GM23338 (cell line): ENCODE data around the gene NRL. TPM values are rescaled to one million over a fixed set of nuclear protein-coding genes. Genes with fewer than 3 reads are reported as not detected.
A peak's percentile ranks its signal among the peaks of the same experiment; 100 is the strongest.
"Not testable (repeated sequence)": the region's sequence is repeated elsewhere in the genome, so short reads cannot be mapped to it uniquely, and the experiment has no call there.

Experiments used
- ATAC-seq: fragments of 200-7000 bp; cut with Tn5 transposase; 3 replicates; pipeline ENCODE4 v1.9.1; 2020
- DNase-seq: peaks from one replicate; pipeline ENCODE4 v3.0.0-alpha.2; 2015; ENCODE audit warnings: low spot score
- H2AFZ ChIP-seq: fragments of 200-600 bp; sonication (generic); 2 replicates; pipeline ENCODE4 v1.8.0; 2016; ENCODE audit warnings: antibody characterized with exemption, mild to moderate bottlenecking, moderate library complexity
- H3F3A ChIP-seq: fragments of 200-600 bp; sonication (generic); replicated peaks from 2 replicates; pipeline ENCODE4 v1.8.0; 2017; ENCODE audit warnings: antibody characterized with exemption, mixed run types, low read depth
- H3K27ac ChIP-seq: fragments of 200-600 bp; sonication (generic); 2 replicates; pipeline ENCODE4 v1.6.1; 2016; ENCODE audit warnings: low read depth
- H3K27me3 ChIP-seq: fragments of 200-600 bp; sonication (generic); 2 replicates; pipeline ENCODE4 v1.8.0; 2016; ENCODE audit warnings: mild to moderate bottlenecking, mixed run types, moderate library complexity; ENCODE audit not compliant: insufficient read depth
- H3K36me3 ChIP-seq: fragments of 200-600 bp; sonication (generic); 2 replicates; pipeline ENCODE4 v1.8.0; 2016; ENCODE audit warnings: mild to moderate bottlenecking; ENCODE audit not compliant: insufficient read depth
- H3K4me1 ChIP-seq: fragments of 200-600 bp; sonication (generic); 2 replicates; pipeline ENCODE4 v1.8.0; 2016; ENCODE audit warnings: mild to moderate bottlenecking, moderate library complexity; ENCODE audit not compliant: insufficient read depth
- H3K4me2 ChIP-seq: fragments of 200-600 bp; sonication (generic); 2 replicates; pipeline ENCODE4 v1.7.1; 2017; ENCODE audit warnings: mixed run types
- H3K4me3 ChIP-seq: fragments of 200-600 bp; sonication (generic); 2 replicates; pipeline ENCODE4 v1.6.1; 2016; ENCODE audit warnings: mixed run types
- H3K79me2 ChIP-seq: fragments of 200-600 bp; sonication (generic); replicated peaks from 2 replicates; pipeline ENCODE4 v1.8.0; 2017; ENCODE audit warnings: mild to moderate bottlenecking; ENCODE audit not compliant: insufficient read depth
- H3K9me2 ChIP-seq: fragments of 200-600 bp; sonication (generic); 2 replicates; pipeline ENCODE4 v1.8.0; 2017; ENCODE audit not compliant: insufficient read depth
- H4K20me1 ChIP-seq: fragments of 200-600 bp; sonication (generic); replicated peaks from 2 replicates; pipeline ENCODE4 v1.8.0; 2017; ENCODE audit warnings: mild to moderate bottlenecking; ENCODE audit not compliant: insufficient read depth
- H3K27ac Mint-ChIP-seq: 2 replicates; pipeline ENCODE4 v1.8.0; 2020; ENCODE audit warnings: inconsistent platforms, mild to moderate bottlenecking, moderate library complexity, mixed read lengths
- H3K27me3 Mint-ChIP-seq: 3 replicates; pipeline ENCODE4 v1.8.0; 2022; ENCODE audit warnings: low read depth, mild to moderate bottlenecking, moderate library complexity, mixed read lengths, inconsistent platforms; ENCODE audit not compliant: insufficient read depth, poor library complexity
- H3K36me3 Mint-ChIP-seq: 3 replicates; pipeline ENCODE4 v1.8.0; 2021; ENCODE audit warnings: low read depth, mild to moderate bottlenecking, inconsistent platforms, moderate library complexity, mixed read lengths
- H3K4me1 Mint-ChIP-seq: 3 replicates; pipeline ENCODE4 v1.8.0; 2020; ENCODE audit warnings: mild to moderate bottlenecking, inconsistent platforms, mixed read lengths
- H3K4me3 Mint-ChIP-seq: 3 replicates; pipeline ENCODE4 v1.8.0; 2021; ENCODE audit warnings: moderate library complexity, mild to moderate bottlenecking, inconsistent platforms, mixed read lengths
- H3K9me3 Mint-ChIP-seq: 3 replicates; pipeline ENCODE4 v1.8.0; 2020; ENCODE audit warnings: moderate library complexity, mild to moderate bottlenecking, inconsistent platforms, mixed read lengths
- EZH2 ChIP-seq: fragments of 200-600 bp; sonication (generic); IDR thresholded peaks from one replicate; pipeline ENCODE4 v1.8.0; 2017; ENCODE audit warnings: antibody characterized with exemption, mild to moderate bottlenecking, low read depth; ENCODE audit not compliant: unreplicated experiment
- microRNA-seq: library from miRNA; unstranded; fragments of <30 nt; microRNA quantifications from one replicate; pipeline ENCODE4, GENCODE V29; 2017
- polyA plus RNA-seq: library from polyadenylated mRNA; unstranded; fragments of >200 nt; fragmentation: Nextera tagmentation; extraction: Ambion mirVana; gene quantifications from 2 replicates; pipeline ENCODE4 v1.2.1, GENCODE V29; 2016
- small RNA-seq: library from RNA; depleted of rRNA; stranded (forward); fragments of <200 nt; gene quantifications from one replicate; pipeline ENCODE3, GENCODE V24; 2014; ENCODE audit warnings: low replicate concordance
- total RNA-seq: library from RNA; depleted of rRNA; stranded (reverse); fragments of >200 nt; shearing (Covaris generic); gene quantifications from 2 replicates; pipeline ENCODE4 v1.2.3, GENCODE V29; 2014; rRNA removed
- TF ChIP-seq, protein P1 (sequence below): IDR thresholded peaks from 2 replicates; pipeline ENCODE4 v1.6.1; 2016; ENCODE audit warnings: antibody characterized with exemption

Gene NRL
- total and polyA plus RNA-seq, 2 experiments from 2014 or later, result 1.8 to 2.2 TPM

DNA sequence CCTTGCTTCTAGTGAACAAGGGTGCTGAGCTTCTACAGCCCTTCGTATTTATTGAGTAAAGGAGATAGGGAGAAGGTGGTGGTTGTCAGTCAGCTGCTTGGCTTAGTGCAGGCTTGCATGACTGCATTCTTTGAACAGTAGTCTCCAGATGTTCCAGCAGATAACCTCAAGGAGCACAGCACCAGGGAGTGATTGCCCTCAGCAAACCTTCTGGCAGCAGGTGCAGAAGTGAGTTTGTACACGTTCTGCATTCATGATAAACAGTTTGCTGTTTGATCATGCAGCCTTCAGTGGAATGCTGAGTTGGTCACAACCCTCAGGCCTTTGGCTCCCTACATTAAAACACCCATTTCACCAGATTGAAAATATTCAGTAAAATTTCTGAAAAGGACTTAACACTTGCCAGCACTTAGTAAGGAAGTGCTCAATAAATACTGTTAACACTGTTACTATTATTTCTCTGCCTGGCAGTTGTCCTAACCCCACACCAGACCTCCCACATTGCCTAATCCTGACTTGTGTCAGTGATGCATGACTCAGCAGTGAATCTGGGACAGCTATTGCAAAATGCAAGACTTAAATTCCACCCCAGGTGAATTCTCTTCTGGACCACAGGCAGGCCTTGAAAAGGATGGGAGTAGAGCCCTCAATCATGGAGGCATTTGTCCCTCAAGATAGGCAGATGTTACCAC lies 81.9 kb downstream of the NRL start:
- no peak overlapping the region for H3K27ac Mint-ChIP-seq
- Histone ChIP-seq H3K9me2 (no peaks in the 10 kb centered on the region), H3F3A (no peaks in the 10 kb centered on the region), H3K4me2 (no peak overlapping the region), H3K27me3 (0 out of 2 replicates have a peak, but pooled peaks cover 4% of the 10 kb centered on the region), H3K27ac (no peak overlapping the region), H3K36me3 (no peaks in the 10 kb centered on the region), H3K79me2 (no peaks in the 10 kb centered on the region), H4K20me1 (no peaks in the 10 kb centered on the region), H3K4me1 (0 out of 2 replicates have a peak, but pooled peaks cover 3% of the 10 kb centered on the region), H3K4me3 (no peak overlapping the region), H2AFZ (no peak overlapping the region)
- H3K36me3 Mint-ChIP-seq, result peaks cover 2% of the 10 kb centered on the region; the same call in 1 of the 3 replicates
- no peak for DNase-seq
- no peak for TF ChIP-seq EZH2
- TF ChIP-seq, protein P1, sequence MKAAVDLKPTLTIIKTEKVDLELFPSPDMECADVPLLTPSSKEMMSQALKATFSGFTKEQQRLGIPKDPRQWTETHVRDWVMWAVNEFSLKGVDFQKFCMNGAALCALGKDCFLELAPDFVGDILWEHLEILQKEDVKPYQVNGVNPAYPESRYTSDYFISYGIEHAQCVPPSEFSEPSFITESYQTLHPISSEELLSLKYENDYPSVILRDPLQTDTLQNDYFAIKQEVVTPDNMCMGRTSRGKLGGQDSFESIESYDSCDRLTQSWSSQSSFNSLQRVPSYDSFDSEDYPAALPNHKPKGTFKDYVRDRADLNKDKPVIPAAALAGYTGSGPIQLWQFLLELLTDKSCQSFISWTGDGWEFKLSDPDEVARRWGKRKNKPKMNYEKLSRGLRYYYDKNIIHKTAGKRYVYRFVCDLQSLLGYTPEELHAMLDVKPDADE, result no peak
- peaks cover 10% of the 10 kb centered on the region; the same call in 2 of the 3 replicates for H3K4me1 Mint-ChIP-seq
- peaks cover 3% of the 10 kb centered on the region for H3K27me3 Mint-ChIP-seq
- no peak overlapping the region for H3K4me3 Mint-ChIP-seq
- no peak for ATAC-seq
- peaks cover 33% of the 10 kb centered on the region for H3K9me3 Mint-ChIP-seq

DNA sequence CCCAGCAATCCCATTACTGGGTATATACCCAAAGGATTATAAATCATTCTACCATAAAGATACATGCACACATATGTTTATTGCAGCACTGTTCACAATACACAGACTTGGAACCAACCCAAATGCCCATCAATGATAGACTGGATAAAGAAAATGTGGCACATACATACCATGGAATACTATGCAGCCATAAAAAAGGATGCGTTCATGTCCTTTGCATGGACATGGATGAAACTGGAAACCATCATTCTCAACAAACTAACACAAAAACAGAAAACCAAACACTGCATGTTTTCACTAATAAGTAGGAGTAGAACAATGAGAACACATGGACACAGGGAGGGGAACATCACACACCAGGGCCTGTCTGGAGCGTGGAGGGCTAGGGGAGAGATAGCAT lies 83.4 kb downstream of the NRL start:
- H3K4me1 Mint-ChIP-seq, H3K4me1 ChIP-seq, H4K20me1 ChIP-seq: not testable (repeated sequence)

DNA sequence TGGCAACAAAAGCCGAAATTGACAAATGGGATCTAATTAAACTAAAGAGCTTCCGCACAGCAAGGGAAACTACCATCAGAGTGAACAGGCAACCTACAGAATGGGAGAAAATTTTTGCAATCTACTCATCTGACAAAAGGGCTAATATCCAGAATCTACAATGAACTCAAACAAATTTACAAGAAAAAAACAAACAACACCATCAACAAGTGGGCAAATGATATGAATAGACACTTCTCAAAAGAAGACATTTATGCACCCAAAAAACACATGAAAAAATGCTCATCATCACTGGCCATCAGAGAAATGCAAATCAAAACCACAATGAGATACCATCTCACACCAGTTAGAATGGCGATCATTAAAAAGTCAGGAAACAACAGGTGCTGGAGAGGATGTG lies 85.1 kb downstream of the NRL start:
- not testable (repeated sequence) for ATAC-seq, H3K27ac Mint-ChIP-seq, H3K36me3 Mint-ChIP-seq, H3K36me3 ChIP-seq, H3K79me2 ChIP-seq, DNase-seq, H3K27me3 Mint-ChIP-seq, H4K20me1 ChIP-seq, H3K27ac ChIP-seq, H3K4me1 Mint-ChIP-seq, H3F3A ChIP-seq, H3K4me2 ChIP-seq, H3K4me3 Mint-ChIP-seq, H3K27me3 ChIP-seq, H3K9me2 ChIP-seq, H2AFZ ChIP-seq, H3K4me1 ChIP-seq, H3K4me3 ChIP-seq
- H3K9me3 Mint-ChIP-seq, result peaks cover 36% of the 10 kb centered on the region

More for the DNA sequence above, 83.4 kb downstream of the NRL start:
- not testable (repeated sequence) for H3K27me3 Mint-ChIP-seq, H3K27ac ChIP-seq, H3K4me3 ChIP-seq, H3K36me3 Mint-ChIP-seq, H3K4me3 Mint-ChIP-seq, H2AFZ ChIP-seq, DNase-seq, H3K36me3 ChIP-seq, H3K79me2 ChIP-seq, H3K27me3 ChIP-seq, H3K27ac Mint-ChIP-seq, H3F3A ChIP-seq, H3K9me2 ChIP-seq, H3K4me2 ChIP-seq, ATAC-seq
- H3K9me3 Mint-ChIP-seq, result peaks cover 33% of the 10 kb centered on the region

Small RNA genes lying within 50 kb of the gene (microRNA-seq; reads per million reads assigned to microRNA genes)
- not detected for gene MIR7703

Small RNA genes lying within 50 kb of the gene (small RNA-seq; reads per million reads assigned to genes)
- 0.80 reads per million, percentile 53 among the genes with 10 or more reads in this experiment for gene RNA5SP383

Other genes with a start within 250 kb of the NRL start
- 15.1 and 16.6 TPM in 2 replicates for gene DHRS4, start 161.2 kb downstream of the NRL start, total RNA-seq
- gene DHRS4, start 161.2 kb downstream of the NRL start, polyA plus RNA-seq, result 16.7 and 18.4 TPM in 2 replicates
- 6.2 and 6.7 TPM in 2 replicates for gene DHRS4L2, start 126.0 kb downstream of the NRL start, total RNA-seq
- 12.9 and 14.3 TPM in 2 replicates for gene DHRS4L2, start 126.0 kb downstream of the NRL start, polyA plus RNA-seq
- gene CARMIL3, start 62.9 kb downstream of the NRL start, total RNA-seq, result 9.7 and 11.8 TPM in 2 replicates
- 3.7 and 3.8 TPM in 2 replicates for gene CARMIL3, start 62.9 kb downstream of the NRL start, polyA plus RNA-seq
- not detected in 2 replicates for gene CPNE6, start 43.4 kb downstream of the NRL start, total RNA-seq
- 0.16 TPM in 1 of 2 replicates, not detected in the other for gene CPNE6, start 43.4 kb downstream of the NRL start, polyA plus RNA-seq
- gene PCK2, start 20.6 kb downstream of the NRL start, total RNA-seq, result 103 and 112 TPM in 2 replicates
- 53.5 and 57.9 TPM in 2 replicates for gene PCK2, start 20.6 kb downstream of the NRL start, polyA plus RNA-seq
- 78.7 and 93.2 TPM in 2 replicates for gene DCAF11, start 172 bp downstream of the NRL start, total RNA-seq
- gene DCAF11, start 172 bp downstream of the NRL start, polyA plus RNA-seq, result 18.6 and 19.0 TPM in 2 replicates
- not detected in 2 replicates for gene FITM1, start 15.7 kb upstream of the NRL start, total RNA-seq
- 0.53 and 0.57 TPM in 2 replicates for gene FITM1, start 15.7 kb upstream of the NRL start, polyA plus RNA-seq
- gene PSME1, start 21.2 kb upstream of the NRL start, total RNA-seq, result 53.9 and 61.1 TPM in 2 replicates
- 215 and 220 TPM in 2 replicates for gene PSME1, start 21.2 kb upstream of the NRL start, polyA plus RNA-seq
- 20.1 and 30.0 TPM in 2 replicates for gene EMC9, start 26.6 kb upstream of the NRL start, total RNA-seq
- 64.2 and 64.9 TPM in 2 replicates for gene EMC9, start 26.6 kb upstream of the NRL start, polyA plus RNA-seq
- 54.0 and 59.9 TPM in 2 replicates for gene PSME2, start 31.7 kb upstream of the NRL start, total RNA-seq
- gene PSME2, start 31.7 kb upstream of the NRL start, polyA plus RNA-seq, result 246 and 259 TPM in 2 replicates
- gene RNF31, start 32.5 kb upstream of the NRL start, total RNA-seq, result 54.8 and 86.4 TPM in 2 replicates
- gene RNF31, start 32.5 kb upstream of the NRL start, polyA plus RNA-seq, result 84.1 and 87.4 TPM in 2 replicates
- gene IRF9, start 46.3 kb upstream of the NRL start, total RNA-seq, result 8.2 and 9.2 TPM in 2 replicates
- gene IRF9, start 46.3 kb upstream of the NRL start, polyA plus RNA-seq, result 8.4 and 11.1 TPM in 2 replicates
- gene REC8, start 57.1 kb upstream of the NRL start, total RNA-seq, result 23.6 and 25.7 TPM in 2 replicates
- 36.8 and 38.8 TPM in 2 replicates for gene REC8, start 57.1 kb upstream of the NRL start, polyA plus RNA-seq
- 84.2 and 105 TPM in 2 replicates for gene IPO4, start 73.9 kb upstream of the NRL start, total RNA-seq
- 34.2 and 34.3 TPM in 2 replicates for gene IPO4, start 73.9 kb upstream of the NRL start, polyA plus RNA-seq
- 25.6 and 27.5 TPM in 2 replicates for gene TM9SF1, start 80.5 kb upstream of the NRL start, total RNA-seq
- 10.7 and 12.6 TPM in 2 replicates for gene TM9SF1, start 80.5 kb upstream of the NRL start, polyA plus RNA-seq
- gene TSSK4, start 90.7 kb upstream of the NRL start, total RNA-seq, result 0.66 and 1.0 TPM in 2 replicates
- gene TSSK4, start 90.7 kb upstream of the NRL start, polyA plus RNA-seq, result 0.70 and 0.84 TPM in 2 replicates
- 10.6 and 19.3 TPM in 2 replicates for gene CHMP4A, start 98.5 kb upstream of the NRL start, total RNA-seq
- 30.1 and 36.9 TPM in 2 replicates for gene CHMP4A, start 98.5 kb upstream of the NRL start, polyA plus RNA-seq
- 9.6 and 9.8 TPM in 2 replicates for gene MDP1, start 101.1 kb upstream of the NRL start, total RNA-seq
- gene MDP1, start 101.1 kb upstream of the NRL start, polyA plus RNA-seq, result 24.7 and 31.1 TPM in 2 replicates
- 130 and 172 TPM in 2 replicates for gene NEDD8, start 117.4 kb upstream of the NRL start, total RNA-seq
- gene NEDD8, start 117.4 kb upstream of the NRL start, polyA plus RNA-seq, result 401 and 418 TPM in 2 replicates
- gene GMPR2, start 118.0 kb upstream of the NRL start, total RNA-seq, result 60.6 and 67.0 TPM in 2 replicates
- gene GMPR2, start 118.0 kb upstream of the NRL start, polyA plus RNA-seq, result 70.6 TPM in 2 replicates
- 24.6 and 36.0 TPM in 2 replicates for gene TINF2, start 127.7 kb upstream of the NRL start, total RNA-seq
- gene TINF2, start 127.7 kb upstream of the NRL start, polyA plus RNA-seq, result 22.0 and 24.1 TPM in 2 replicates
- 0.39 and 0.63 TPM in 2 replicates for gene TGM1, start 148.2 kb upstream of the NRL start, total RNA-seq
- 0.31 and 0.42 TPM in 2 replicates for gene TGM1, start 148.2 kb upstream of the NRL start, polyA plus RNA-seq
- gene RABGGTA, start 156.6 kb upstream of the NRL start, total RNA-seq, result 18.8 and 20.7 TPM in 2 replicates
- gene RABGGTA, start 156.6 kb upstream of the NRL start, polyA plus RNA-seq, result 17.6 and 25.2 TPM in 2 replicates
- gene DHRS1, start 184.8 kb upstream of the NRL start, total RNA-seq, result 15.4 and 22.7 TPM in 2 replicates
- 15.0 and 15.4 TPM in 2 replicates for gene DHRS1, start 184.8 kb upstream of the NRL start, polyA plus RNA-seq
- gene NOP9, start 184.9 kb upstream of the NRL start, total RNA-seq, result 32.4 and 32.8 TPM in 2 replicates
- 7.9 and 8.2 TPM in 2 replicates for gene NOP9, start 184.9 kb upstream of the NRL start, polyA plus RNA-seq
- gene CIDEB, start 193.0 kb upstream of the NRL start, total RNA-seq, result 4.6 and 8.9 TPM in 2 replicates
- gene CIDEB, start 193.0 kb upstream of the NRL start, polyA plus RNA-seq, result 3.4 and 5.0 TPM in 2 replicates
- 6.4 and 12.6 TPM in 2 replicates for gene LTB4R2, start 195.2 kb upstream of the NRL start, total RNA-seq
- 0.40 and 0.47 TPM in 2 replicates for gene LTB4R2, start 195.2 kb upstream of the NRL start, polyA plus RNA-seq
- 4.7 and 7.9 TPM in 2 replicates for gene LTB4R, start 196.6 kb upstream of the NRL start, total RNA-seq
- gene LTB4R, start 196.6 kb upstream of the NRL start, polyA plus RNA-seq, result 2.1 TPM in 2 replicates
- 0.10 and 1.5 TPM in 2 replicates for gene ADCY4, start 220.1 kb upstream of the NRL start, total RNA-seq
- 0.40 and 0.68 TPM in 2 replicates for gene ADCY4, start 220.1 kb upstream of the NRL start, polyA plus RNA-seq
- 0.16 and 1.5 TPM in 2 replicates for gene RIPK3, start 225.0 kb upstream of the NRL start, total RNA-seq
- gene RIPK3, start 225.0 kb upstream of the NRL start, polyA plus RNA-seq, result 0.31 and 0.32 TPM in 2 replicates